GM18502 (cell line): ENCODE data around the gene FOXP2.
"Not testable (repeated sequence)": the region's sequence is repeated elsewhere in the genome, so short reads cannot be mapped to it uniquely, and the experiment has no call there.

Experiments
- ATAC-seq: cut with Tn5 transposase; IDR thresholded peaks from one replicate; pipeline ENCODE4 v1.9.1; 2021; ENCODE audit warnings: mild to moderate bottlenecking; ENCODE audit not compliant: unreplicated experiment, poor library complexity

FOXP2 gene

DNA sequence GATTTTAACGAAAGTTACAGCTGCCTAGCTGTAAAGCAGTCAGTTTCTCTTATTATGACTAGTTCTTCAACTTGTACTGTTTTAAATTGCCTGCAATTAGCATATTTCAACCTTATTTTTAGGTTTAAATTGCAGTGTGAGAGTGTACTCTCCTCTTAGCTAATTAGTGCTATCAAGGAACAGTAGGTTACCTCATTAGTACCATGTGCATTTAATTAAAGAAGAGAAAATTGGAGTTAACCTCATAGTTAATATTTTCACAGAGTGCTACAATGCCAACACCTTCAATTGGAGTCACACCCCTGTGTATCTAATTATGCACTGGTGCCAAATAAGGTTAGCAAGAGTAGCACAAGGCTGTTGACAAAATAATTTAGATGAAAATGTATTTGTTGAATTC is 154.6 kb downstream of the FOXP2 start:
- no peak for ATAC-seq

DNA sequence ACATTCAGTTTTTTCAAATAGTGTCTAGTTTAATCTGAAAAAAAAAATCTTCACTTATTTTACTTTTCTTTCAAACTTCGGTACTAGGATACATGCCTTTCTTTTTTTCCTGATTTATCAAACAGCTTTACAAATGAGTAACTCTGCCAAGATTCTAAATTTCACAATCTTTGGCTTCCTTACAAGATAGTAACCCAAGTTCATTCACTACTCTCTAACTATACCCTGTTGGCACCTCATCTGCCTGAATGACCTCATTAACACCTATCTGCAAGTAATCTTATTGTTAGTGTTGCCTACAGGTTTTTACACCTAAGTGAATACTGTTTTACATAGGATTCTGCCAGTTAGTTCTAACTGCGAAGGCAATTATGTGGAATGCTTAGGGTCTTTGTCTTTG is 159.8 kb downstream of the FOXP2 start:
- no peak for ATAC-seq

DNA sequence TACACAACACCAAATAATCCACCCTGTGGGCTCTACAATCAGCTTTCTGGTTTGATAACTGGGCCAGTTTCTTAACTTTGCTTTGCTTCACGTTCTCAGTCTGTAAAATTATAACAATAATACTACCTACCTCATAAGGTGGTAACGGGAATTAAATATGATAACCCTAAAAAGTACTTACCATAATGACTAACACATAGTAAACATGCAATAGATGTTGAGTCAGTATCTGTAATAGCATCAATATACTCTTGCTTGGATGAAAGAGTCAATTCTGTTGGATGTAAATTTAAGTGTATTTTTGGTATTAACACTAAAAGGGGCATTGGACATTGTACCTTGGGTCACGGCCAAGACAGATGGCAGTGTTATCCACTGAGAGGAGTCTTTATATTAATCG is 160.5 kb downstream of the FOXP2 start:
- ATAC-seq, result no peak

DNA sequence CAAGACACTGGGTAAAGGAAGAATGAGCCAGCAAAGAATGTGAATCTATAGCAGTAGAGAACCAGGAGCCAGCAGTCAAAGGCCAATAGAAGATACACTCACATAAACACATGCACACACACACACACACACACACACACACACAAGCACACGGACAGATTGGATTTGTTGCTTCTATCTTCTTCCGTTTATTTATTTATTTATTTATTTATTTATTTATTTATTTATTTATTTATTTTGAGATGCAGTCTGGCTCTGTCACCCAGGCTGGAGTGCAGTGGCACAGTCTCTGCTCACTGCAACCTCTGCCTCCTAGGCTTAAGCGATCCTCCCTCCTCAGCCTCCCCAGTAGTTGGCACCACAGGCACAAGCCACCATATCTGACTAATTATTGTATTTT is 166.3 kb downstream of the FOXP2 start:
- not testable (repeated sequence) for ATAC-seq

DNA sequence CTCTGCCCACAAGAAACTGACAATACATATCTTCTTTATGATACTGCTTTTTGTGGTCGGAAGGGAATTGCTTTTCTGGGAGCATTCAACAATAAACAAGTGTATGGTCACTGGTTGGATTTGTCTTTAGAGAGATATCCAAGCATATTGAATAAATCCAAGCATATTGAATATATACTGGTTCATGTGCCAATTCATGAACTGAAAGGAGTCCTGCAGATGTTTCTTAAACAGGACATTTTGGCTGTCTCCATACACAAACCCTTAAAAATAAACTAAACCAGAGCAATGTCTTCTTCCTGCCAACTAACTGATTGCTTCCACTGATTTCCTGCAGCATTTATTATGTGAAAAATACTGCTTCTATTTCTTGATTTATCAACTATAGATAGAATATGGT is 173.9 kb downstream of the FOXP2 start:
- ATAC-seq, result no peak

DNA sequence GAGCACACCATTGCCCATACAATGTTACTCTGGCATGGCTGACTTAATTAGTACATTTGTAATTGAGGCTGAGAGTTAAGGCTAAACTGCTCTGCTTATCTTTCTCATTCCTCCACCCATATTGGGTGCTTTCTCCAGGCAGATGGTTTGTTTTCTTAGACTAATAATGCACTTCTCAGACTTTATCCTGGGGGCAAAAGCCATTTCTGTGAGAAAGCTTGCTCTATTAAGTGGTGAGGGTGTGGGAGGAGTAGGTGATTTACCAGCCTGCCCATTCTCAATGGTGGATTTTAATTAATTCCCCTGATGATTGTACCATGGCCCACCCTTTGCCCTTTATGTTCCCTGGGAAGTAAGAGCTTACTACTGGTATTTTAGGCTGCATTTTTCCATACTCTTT is 174.8 kb downstream of the FOXP2 start:
- ATAC-seq, result no peak

DNA sequence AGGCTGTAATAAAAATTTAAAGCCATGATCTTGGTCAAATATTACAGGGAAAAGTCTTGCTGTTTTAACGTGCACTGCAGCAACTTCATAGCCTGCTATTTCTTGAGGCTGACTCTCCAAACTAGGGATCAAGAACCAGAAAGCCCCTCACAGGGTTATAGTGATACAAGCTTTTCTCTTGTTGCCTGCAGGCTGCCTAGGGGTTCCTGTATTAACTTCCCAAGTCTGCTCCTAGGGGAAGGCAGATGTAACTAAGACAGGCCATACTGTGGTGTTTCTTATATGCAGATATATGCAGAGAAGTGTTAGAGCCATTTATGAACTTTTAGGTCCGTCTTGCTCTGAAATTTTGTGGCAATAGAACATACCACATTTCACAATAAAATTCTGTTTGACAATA is 175.7 kb downstream of the FOXP2 start:
- no peak for ATAC-seq

DNA sequence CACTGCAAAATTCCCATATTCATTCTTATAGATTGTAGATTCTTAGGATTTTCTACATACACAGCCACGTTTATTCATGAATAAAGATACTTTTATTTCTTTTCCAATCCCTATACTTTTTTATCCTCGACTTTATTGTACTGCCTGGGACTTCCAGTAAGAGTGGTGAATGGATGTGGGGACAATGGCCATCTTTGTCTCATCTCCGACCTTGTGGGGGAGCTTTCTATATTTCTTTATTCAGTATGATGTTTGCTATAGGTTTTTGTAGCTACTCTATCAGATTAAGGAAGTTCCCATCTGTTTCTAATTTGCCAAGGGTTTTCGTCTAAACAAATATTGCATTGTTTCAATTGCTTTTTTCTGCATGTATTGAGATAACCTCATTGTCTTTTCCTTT is 184.3 kb downstream of the FOXP2 start:
- no peak for ATAC-seq

DNA sequence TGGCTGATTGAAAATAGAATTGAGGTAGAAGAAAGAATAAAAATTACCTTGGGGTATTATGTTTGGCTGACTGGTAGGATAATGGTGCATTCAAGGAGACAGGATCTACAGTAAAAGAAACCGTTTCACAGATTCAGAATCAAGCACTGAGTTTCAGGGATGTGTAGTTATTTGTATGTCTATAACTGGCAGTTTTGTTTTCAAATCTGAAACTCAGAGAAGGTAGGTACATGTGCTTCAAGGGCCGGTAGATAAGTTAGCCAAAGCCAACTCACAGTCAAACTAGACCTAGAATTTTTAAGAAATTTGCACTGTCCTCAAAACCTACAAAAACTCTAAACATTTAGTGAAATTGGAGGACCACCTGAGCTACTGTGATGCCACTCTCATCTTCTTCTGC is 191.5 kb downstream of the FOXP2 start:
- ATAC-seq, result no peak

DNA sequence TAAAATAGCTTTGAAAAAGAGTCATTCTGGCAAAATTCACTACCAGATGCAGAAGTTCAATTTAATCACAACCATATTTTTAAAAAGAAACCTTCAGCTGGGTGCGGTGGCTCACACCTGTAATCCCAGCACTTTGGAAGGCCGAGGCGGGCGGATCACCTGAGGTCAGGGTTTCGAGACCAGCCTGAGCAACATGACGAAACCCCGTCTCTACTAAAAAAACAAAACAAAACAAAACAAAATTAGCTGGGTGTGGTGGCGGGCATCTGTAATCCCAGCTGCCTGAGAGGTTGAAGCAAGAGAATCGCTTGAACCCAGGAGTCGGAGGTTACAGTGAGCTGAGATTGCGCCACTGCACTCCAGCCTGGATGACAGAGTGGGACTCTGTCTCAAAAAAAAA is 194.2 kb downstream of the FOXP2 start:
- ATAC-seq, result not testable (repeated sequence)

DNA sequence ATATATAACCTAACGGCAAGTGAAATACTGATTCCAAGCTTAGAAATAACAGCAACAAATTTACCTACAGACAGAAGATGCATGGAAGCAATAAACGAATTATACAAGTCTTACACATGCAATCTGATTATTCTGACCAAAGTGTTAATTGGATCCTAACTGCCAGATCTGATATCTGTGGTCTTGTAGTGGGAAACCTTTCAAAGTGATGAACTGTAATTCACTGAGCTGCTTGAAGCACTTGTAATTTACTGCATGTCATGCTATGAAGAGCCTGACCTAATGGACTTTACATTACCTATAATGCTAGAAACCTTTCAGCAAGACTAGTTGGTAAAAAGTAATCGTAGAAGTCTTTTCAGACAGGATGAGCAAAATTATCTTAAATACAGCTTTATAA is 205.6 kb downstream of the FOXP2 start:
- ATAC-seq, result no peak

DNA sequence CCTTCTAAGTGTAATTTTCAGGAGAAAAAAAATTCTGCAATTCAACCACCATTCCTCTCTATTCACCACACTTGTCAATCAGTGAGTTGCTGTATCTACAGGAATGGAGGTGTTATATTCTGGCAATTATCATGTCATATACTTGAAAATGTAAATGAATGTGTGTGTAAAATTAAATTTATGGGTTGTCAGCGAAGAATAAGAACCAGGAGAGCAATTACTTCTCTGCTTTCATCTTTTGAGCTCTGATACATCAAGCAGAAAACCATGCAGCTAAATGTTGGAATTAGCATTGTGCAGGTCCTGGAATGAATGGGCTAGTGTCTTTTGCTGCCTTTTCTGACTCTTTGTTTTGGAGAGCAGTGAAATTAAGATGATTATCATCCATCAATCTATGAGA is 207.6 kb downstream of the FOXP2 start:
- no peak for ATAC-seq

DNA sequence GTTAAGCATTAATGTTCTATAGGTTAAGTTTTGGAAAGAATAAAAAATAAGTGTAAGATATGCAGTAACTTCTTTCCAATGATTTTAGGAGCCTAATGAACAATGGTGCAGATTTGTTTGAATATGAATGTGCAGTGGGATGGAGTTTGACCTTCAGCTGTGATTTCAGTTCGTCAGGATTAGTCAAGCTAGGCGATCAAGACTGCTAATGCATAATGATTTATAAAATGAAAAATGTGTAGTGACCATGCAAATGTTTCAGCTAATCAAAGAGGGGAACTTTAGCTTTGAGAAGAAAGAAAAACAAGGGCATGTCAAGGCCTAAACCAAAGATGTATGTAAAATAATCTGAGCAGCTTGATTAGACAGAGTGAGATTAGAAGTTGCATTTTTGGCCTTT is 208.5 kb downstream of the FOXP2 start:
- ATAC-seq, result no peak

DNA sequence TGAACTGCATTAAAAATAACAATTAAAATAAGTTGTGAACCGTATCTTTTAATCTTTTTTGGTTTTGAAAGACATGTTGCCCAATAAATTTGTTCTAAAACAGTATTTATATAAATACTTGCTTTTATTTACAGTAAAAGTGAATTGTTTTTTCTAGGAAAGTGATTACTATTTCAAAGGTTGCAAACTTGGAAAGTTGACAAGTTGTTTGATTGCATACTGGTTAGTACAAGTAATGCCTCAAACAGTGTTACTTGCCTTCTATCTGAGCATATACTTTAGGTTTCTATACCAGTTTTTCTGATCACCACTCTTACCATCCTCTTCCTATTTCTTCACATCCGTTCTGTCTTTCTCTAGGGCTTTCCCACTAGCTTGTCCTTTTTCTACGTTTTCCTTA is 212.6 kb downstream of the FOXP2 start:
- ATAC-seq, result no peak

DNA sequence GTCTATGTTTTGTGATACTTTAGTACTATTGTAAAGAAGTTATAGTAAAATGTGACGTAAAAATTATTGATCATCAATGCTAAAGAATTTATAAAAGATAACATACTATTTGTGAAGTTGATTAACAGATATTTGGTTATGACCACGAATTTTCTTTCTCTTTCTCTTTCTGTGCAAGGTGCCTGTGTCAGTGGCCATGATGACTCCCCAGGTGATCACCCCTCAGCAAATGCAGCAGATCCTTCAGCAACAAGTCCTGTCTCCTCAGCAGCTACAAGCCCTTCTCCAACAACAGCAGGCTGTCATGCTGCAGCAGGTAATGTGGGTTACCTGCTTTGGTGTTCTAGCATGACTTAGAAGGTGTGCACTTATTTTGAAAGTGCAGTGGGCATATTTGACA is 213.7 kb downstream of the FOXP2 start:
- ATAC-seq, result no peak

DNA sequence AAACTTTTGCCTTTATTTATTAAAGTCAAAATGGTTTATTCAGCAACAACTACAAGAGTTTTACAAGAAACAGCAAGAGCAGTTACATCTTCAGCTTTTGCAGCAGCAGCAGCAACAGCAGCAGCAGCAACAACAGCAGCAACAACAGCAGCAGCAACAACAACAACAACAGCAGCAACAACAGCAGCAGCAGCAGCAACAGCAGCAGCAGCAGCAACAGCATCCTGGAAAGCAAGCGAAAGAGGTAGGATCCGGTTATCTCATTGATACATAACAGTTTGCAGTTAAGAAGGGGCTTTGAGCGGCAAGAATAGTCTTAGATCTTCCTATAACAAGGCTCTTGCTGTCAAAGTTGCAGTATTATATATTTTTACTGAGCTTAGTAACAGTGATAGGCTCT is 215.1 kb downstream of the FOXP2 start:
- ATAC-seq, result no peak

DNA sequence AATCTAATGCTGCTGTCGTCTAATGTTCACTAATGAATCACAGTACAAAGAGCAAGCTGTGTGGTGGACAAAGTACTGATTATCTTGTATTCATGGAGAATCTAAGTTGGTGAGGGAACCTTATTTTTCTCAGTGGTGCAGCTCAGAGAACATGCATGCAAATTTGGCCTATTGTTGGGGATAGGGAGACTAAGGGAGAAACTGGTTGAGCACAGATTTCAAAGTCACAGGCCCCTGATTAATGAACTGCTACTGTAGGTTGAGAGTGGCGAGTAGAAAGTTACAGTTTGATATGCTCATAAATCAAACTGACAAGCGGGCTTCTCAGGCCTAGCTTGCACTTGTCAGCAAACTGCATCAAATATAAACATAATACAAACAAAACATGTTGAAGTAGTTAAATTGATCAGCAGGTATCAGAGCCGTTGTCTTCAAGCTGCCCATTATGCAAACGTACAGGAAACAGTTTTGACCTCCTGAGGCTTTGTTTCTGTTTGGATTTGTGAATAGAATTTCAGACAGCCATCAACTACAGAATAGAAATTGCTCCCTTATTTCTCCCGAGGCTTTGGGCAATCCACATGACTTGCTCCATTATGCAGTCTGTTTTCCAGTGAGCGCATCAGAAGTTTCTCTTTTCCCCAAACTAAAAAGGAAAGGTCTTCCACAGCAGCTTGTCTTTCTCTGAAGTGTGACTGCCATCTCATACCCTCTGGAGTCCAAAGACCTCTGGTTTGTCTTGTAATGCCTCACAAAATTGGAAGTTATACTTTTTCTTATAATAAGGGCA is 215.8 kb downstream of the FOXP2 start:
- no peak for ATAC-seq

DNA sequence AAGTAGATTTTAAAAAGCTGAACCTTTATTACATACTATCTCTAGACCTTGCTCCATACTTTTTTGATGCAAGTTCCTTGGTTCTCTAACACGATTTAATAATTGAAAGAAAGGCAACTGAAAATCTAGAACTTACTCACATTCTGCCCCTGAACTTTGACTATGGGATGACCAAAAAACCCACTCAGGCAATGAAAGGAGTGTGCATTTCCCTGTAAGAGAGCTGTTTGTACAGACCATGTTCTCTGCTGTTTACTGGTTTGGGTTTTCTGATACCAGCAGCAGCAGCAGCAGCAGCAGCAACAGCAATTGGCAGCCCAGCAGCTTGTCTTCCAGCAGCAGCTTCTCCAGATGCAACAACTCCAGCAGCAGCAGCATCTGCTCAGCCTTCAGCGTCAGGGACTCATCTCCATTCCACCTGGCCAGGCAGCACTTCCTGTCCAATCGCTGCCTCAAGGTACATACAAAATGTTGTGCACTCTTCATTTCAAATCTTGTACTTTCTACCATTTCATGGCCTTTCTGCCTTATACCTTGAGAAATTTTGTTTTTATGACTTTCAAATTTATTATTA is 216.7 kb downstream of the FOXP2 start:
- ATAC-seq, result no peak

DNA sequence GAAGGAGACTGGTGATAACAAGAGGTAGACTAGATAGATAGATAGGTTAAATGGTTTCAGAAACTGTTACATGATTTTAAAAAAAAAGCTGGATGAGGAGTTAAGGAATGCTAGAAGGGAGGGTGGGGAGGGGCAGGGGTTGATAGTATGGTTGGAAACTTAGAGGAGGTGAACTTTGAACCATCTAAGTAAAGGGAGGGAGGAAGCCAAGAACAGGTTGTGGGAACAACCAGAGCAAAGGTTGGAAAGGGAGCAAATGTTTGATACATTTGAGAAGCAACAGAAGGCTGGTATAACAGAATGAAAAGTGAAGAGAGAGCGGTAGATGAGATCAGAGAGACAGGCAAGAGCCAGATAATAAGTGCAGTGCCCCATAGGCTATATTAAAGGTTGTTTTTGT is 224.8 kb downstream of the FOXP2 start:
- no peak for ATAC-seq

DNA sequence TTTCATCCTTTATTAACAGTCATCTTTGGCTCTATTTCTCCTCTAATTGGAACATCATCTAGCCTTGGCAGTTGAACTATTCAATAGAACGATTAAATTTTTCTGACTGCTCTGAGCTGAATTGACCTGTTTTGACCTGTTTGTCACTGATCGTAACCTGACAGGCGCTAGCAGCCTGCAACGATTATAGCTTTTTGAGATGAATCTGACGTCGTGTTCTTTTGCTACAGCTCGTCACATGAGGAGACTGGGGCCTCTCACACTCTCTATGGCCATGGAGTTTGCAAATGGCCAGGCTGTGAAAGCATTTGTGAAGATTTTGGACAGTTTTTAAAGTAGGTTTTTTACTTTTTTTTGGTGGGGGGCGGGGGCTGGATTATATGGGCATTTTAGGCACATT is 229.8 kb downstream of the FOXP2 start:
- ATAC-seq, result no peak

DNA sequence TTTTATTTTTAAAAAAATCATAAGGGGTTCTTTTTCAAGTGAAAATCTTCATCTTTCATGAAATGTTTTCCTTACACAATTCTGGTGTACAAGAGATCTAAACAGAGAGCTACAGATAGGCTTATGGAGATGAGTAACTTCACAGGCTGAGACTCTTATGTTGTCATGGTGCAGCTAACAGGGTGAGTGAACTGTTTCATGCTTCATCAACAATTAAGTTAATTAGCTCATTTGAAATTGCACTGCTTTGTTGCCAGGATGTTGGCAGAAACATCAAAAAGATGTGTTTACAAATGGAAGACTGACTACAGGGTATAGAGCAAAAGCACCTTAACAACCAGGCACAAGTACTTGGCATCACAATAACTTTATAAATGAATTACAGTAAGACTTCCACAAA is 230.8 kb downstream of the FOXP2 start:
- no peak for ATAC-seq

DNA sequence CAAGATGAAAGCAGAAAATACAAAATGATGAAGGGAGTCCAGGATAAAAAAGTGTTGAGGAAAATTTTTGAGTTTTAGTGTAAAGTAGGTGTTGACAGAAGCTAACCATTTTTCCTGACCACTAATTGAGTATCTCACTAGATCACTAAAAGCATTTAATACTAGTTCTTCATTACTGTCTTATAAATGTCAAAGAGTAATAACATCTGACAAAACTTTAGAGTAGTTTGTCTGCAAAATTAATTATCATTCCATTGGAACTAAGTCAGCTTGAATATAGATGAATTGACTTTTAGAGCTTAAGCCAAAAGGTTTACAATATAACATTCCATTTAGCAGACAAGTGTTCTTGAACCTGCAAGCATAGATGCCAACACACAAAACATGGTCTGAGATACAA is 232.9 kb downstream of the FOXP2 start:
- no peak for ATAC-seq
